Endothelial cell of umbilical vein (primary cell): ENCODE data around the gene MSH5. TPM values are rescaled to one million over a fixed set of nuclear protein-coding genes. Genes with fewer than 3 reads are reported as not detected.

ENCODE experiments used
- BruUV-seq: library from RNA; stranded (reverse); fragments of 400-500 nt; replicated peaks from 2 replicates; lab custom pipeline; 2021; lab: Mats Ljungman, UMichigan
- CTCF ChIA-PET: fragments of 300-600, 350-600 bp; sonication (Branson Sonifier 250); formaldehyde crosslinking; loops from one replicate; lab custom pipeline; 2021; ENCODE audit warnings: antibody characterized with exemption, inconsistent platforms; lab: Charles Lee
- POLR2A ChIA-PET: fragments of 300-600, 350-600 bp; sonication (Branson Sonifier 250); formaldehyde crosslinking; loops from one replicate; lab custom pipeline; 2021; ENCODE audit warnings: antibody characterized with exemption, inconsistent platforms; lab: Charles Lee
- DNase-seq: peaks from one replicate; pipeline ENCODE4 v3.0.0-alpha.2; 2011; ENCODE audit warnings: low read depth, low spot score
- FAIRE-seq: peaks from 2 replicates; lab custom pipeline; 2011; peaks lifted over from hg19 to GRCh38; lab: Jason Lieb, UNC
- H2AFZ ChIP-seq: 2 replicates; pipeline ENCODE4 v1.6.0; 2012; ENCODE audit warnings: low read depth, low read length, control low read depth, inconsistent platforms
- H3K27ac ChIP-seq: 2 replicates; pipeline ENCODE4 v1.5.1; 2011; ENCODE audit warnings: low read depth, mild to moderate bottlenecking, control low read depth, low read length, moderate library complexity; ENCODE audit not compliant: insufficient read depth
- H3K27me3 ChIP-seq, 2 experiments: 2 replicates each; pipeline versions ENCODE4 v1.6.0 to v1.6.1; 2011; ENCODE audit warnings: low read length in 2 of 2, mixed read lengths in 1 of 2; ENCODE audit not compliant: control insufficient read depth in 2 of 2, insufficient read depth in 2 of 2
- H3K36me3 ChIP-seq, 2 experiments: 2 replicates in 1 of 2; 3 replicates in 1 of 2; pipeline ENCODE4 v1.5.1; 2011; ENCODE audit warnings: low read length in 2 of 2, mild to moderate bottlenecking in 1 of 2, moderate library complexity in 1 of 2; ENCODE audit not compliant: control insufficient read depth in 2 of 2, insufficient read depth in 2 of 2; ENCODE audit errors: extremely low read depth in 1 of 2
- H3K4me1 ChIP-seq: 3 replicates; pipeline ENCODE4 v1.5.1; 2011; ENCODE audit warnings: mild to moderate bottlenecking, low read length; ENCODE audit not compliant: control insufficient read depth, insufficient read depth; ENCODE audit errors: extremely low read depth
- H3K4me2 ChIP-seq: 2 replicates; pipeline ENCODE4 v1.6.1; 2011; ENCODE audit warnings: low read length, control low read depth, mixed read lengths; ENCODE audit not compliant: insufficient read depth
- H3K4me3 ChIP-seq, 3 experiments: fragments of 200-600 bp in 1 of 3; sonication (generic), shearing (Covaris generic) in 1 of 3; replicated peaks in 1 of 3; 2 replicates each; pipeline ENCODE4 v1.5.1; 2011 to 2016; ENCODE audit warnings: control low read depth in 3 of 3, low read length in 3 of 3, mild to moderate bottlenecking in 2 of 3, inconsistent platforms in 1 of 3, low read depth in 1 of 3, moderate library complexity in 1 of 3; ENCODE audit not compliant: insufficient read depth in 1 of 3
- H3K79me2 ChIP-seq: 2 replicates; pipeline ENCODE4 v1.6.0; 2012; ENCODE audit warnings: low read length, inconsistent platforms; ENCODE audit not compliant: control insufficient read depth, insufficient read depth
- H3K9ac ChIP-seq: replicated peaks from 2 replicates; pipeline ENCODE3; 2011; ENCODE audit warnings: low read length, control low read depth; ENCODE audit not compliant: insufficient read depth; ENCODE audit errors: extremely low read depth
- H3K9me1 ChIP-seq: replicated peaks from 3 replicates; pipeline ENCODE4 v1.6.0; 2011; ENCODE audit warnings: mild to moderate bottlenecking, low read length; ENCODE audit not compliant: control insufficient read depth, insufficient read depth; ENCODE audit errors: extremely low read depth
- H3K9me3 ChIP-seq: replicated peaks from 2 replicates; pipeline ENCODE4 v1.5.1; 2012; ENCODE audit warnings: low read length, inconsistent platforms; ENCODE audit not compliant: control insufficient read depth, insufficient read depth
- H4K20me1 ChIP-seq: replicated peaks from 2 replicates; pipeline ENCODE3; 2011; ENCODE audit warnings: mild to moderate bottlenecking, low read length; ENCODE audit not compliant: control insufficient read depth, insufficient read depth; ENCODE audit errors: extremely low read depth
- CTCF ChIP-seq, 2 donors: IDR thresholded peaks; 1 replicate in 1 of 2; 2 replicates in 1 of 2; pipeline ENCODE4 v1.5.1; 2011; ENCODE audit warnings: low read length in 2 of 2, mild to moderate bottlenecking in 2 of 2, moderate library complexity in 2 of 2, control low read depth in 1 of 2, inconsistent platforms in 1 of 2, low read depth in 1 of 2; ENCODE audit not compliant: insufficient read depth in 1 of 2; ENCODE audit errors: extremely low read depth in 1 of 2
- EZH2 ChIP-seq: IDR thresholded peaks from 2 replicates; pipeline ENCODE4 v1.6.1; 2012; ENCODE audit warnings: borderline replicate concordance, low read depth, mild to moderate bottlenecking, moderate library complexity, low read length, inconsistent platforms; ENCODE audit not compliant: severe bottlenecking
- FOS ChIP-seq: IDR thresholded peaks from 2 replicates; pipeline ENCODE4 v1.6.1; 2011; ENCODE audit warnings: mild to moderate bottlenecking, low read length, moderate library complexity, borderline replicate concordance; ENCODE audit not compliant: insufficient read depth
- GATA2 ChIP-seq: IDR thresholded peaks from 2 replicates; pipeline ENCODE4 v1.7.0; 2011; ENCODE audit warnings: low read depth, mild to moderate bottlenecking, moderate library complexity, mixed read lengths, low read length; ENCODE audit not compliant: insufficient read length, insufficient read depth
- JUN ChIP-seq: IDR thresholded peaks from 2 replicates; pipeline ENCODE4 v1.6.1; 2011; ENCODE audit warnings: borderline replicate concordance, low read depth; ENCODE audit not compliant: insufficient read length, insufficient read depth
- MAX ChIP-seq: IDR thresholded peaks from 2 replicates; pipeline ENCODE4 v1.6.1; 2011; ENCODE audit not compliant: insufficient read depth, insufficient read length
- MYC ChIP-seq: IDR thresholded peaks from one replicate; pipeline ENCODE4 v1.6.1; 2011; ENCODE audit warnings: mild to moderate bottlenecking, low read depth, low read length
- POLR2A ChIP-seq: IDR thresholded peaks from 2 replicates; pipeline ENCODE4 v1.6.1; 2012; ENCODE audit warnings: low read depth, mild to moderate bottlenecking, control low read depth, low read length
- POLR2AphosphoS5 ChIP-seq: IDR thresholded peaks from 2 replicates; pipeline ENCODE4 v1.6.1; 2012; ENCODE audit warnings: low read depth, mild to moderate bottlenecking, control low read depth, low read length, moderate library complexity; ENCODE audit not compliant: insufficient read depth
- dilution Hi-C: fragments of 300-500 bp; cut with MboI; formaldehyde crosslinking; loops from one replicate; pipeline ENCODE4 v1.15.0; 2019; ENCODE audit warnings: low sequenced_read_pairs; ENCODE audit not compliant: extremely low pct_ligation_motif_present
- intact Hi-C: fragments of 100-400 bp; cut with micrococcal nuclease; formaldehyde crosslinking; loops from one replicate; pipeline ENCODE4 v1.10.0; 2022
- polyA plus RNA-seq, 4 experiments: library from polyadenylated mRNA; depleted of rRNA in 3 of 4; stranded (reverse) in 3 of 4; unstranded in 1 of 4; fragments of >200 nt; gene quantifications; 2 replicates each; pipeline versions ENCODE4 v1.2.1 to v1.2.3, GENCODE V29; 2011 to 2012; ENCODE audit warnings: missing spikeins in 1 of 4
- total RNA-seq: library from RNA; stranded (reverse); gene quantifications from 2 replicates; pipeline ENCODE4 v1.2.3, GENCODE V29; 2021

The MSH5 gene
- total and polyA plus RNA-seq, 2 donors (not counting 3 experiments of a cell fraction or from before 2014, with no cell fraction given) = 27.1 to 43.8 TPM

GRCh38 chr6:31700740-31701401, 38.9 kb upstream of the MSH5 start:
- BruUV-seq = no TSS peak
- Histone ChIP-seq H2AFZ (no peak overlapping the region), H4K20me1 (no peaks in the 10 kb centered on the region), H3K4me1 (peaks cover 11% of the 10 kb centered on the region), H3K9me3 (no peaks in the 10 kb centered on the region), H3K4me3 (no peak overlapping the region), H3K9ac (no peak overlapping the region), H3K27ac (no peak overlapping the region), H3K79me2 (peaks cover 21% of the 10 kb centered on the region), H3K4me2 (no peak overlapping the region), H3K36me3 (peaks cover 0 to 8% of the 10 kb centered on the region in 2 experiments), H3K9me1 (no peaks in the 10 kb centered on the region), H3K27me3 (no peaks in the 10 kb centered on the region)
- FAIRE-seq (no peak), DNase-seq (no peak)
- no peak for TF ChIP-seq CTCF (IDR thresholded peaks at IDR 0.05; ENCODE audit: extremely low read depth in 1 of 2, insufficient read depth in 1 of 2, low read depth in 1 of 2, low read length in 2 of 2)
- no peak for TF ChIP-seq GATA2
- TF ChIP-seq MYC = no peak
- no peak for TF ChIP-seq FOS
- no peak for TF ChIP-seq EZH2
- no peak for TF ChIP-seq POLR2A
- no peak for TF ChIP-seq JUN
- TF ChIP-seq MAX = no peak
- no peak for TF ChIP-seq POLR2AphosphoS5
- dilution Hi-C loops (no loop called here), intact Hi-C loops (no loop called here)
- ChIA-PET CTCF (no interaction called here), POLR2A (no interaction called here)
